GM12878 (cell line): ENCODE data around the gene FKBP15. TPM values are rescaled to one million over a fixed set of nuclear protein-coding genes. Genes with fewer than 3 reads are reported as not detected.

Experiments
- ATAC-seq: fragments of 200-7000 bp; cut with Tn5 transposase; 3 replicates; pipeline ENCODE4 v1.9.1; 2020; ENCODE audit warnings: mild to moderate bottlenecking, moderate library complexity
- BruUV-seq: library from RNA; stranded (reverse); fragments of 400-500 nt; replicated peaks from 2 replicates; lab custom pipeline; 2021; lab: Mats Ljungman, UMichigan
- CTCF ChIA-PET: fragments of 300-600 bp; sonication (Branson Sonifier 250); formaldehyde crosslinking; extraction: SDS; loops from one replicate; lab custom pipeline; 2021; ENCODE audit warnings: inconsistent platforms; lab: Yijun Ruan, JAX
- POLR2A ChIA-PET: fragments of 350-600 bp; formaldehyde crosslinking; extraction: SDS; loops from one replicate; lab custom pipeline; 2021; ENCODE audit warnings: inconsistent platforms; lab: Charles Lee
- RAD21 ChIA-PET: fragments of 300-600 bp; sonication (Branson Sonifier 250); formaldehyde crosslinking; loops from one replicate; lab custom pipeline; 2023; ENCODE audit warnings: antibody characterized with exemption; ENCODE audit not compliant: unreplicated experiment; lab: Charles Lee
- SMC1A ChIA-PET: fragments of 300-600 bp; sonication (Branson Sonifier 250); formaldehyde crosslinking; loops from one replicate; lab custom pipeline; 2023; ENCODE audit not compliant: unreplicated experiment, uncharacterized antibody; lab: Charles Lee
- DNase-seq: peaks from one replicate; pipeline ENCODE4 v3.0.0-alpha.2; 2011; ENCODE audit warnings: low read depth, low spot score
- FAIRE-seq: peaks from 3 replicates; lab custom pipeline; 2011; peaks lifted over from hg19 to GRCh38; lab: Jason Lieb, UNC
- H2AFZ ChIP-seq: 2 replicates; pipeline ENCODE4 v1.6.0; 2011; ENCODE audit warnings: low read depth, low read length, control low read depth; ENCODE audit not compliant: control insufficient read depth
- H3K27ac ChIP-seq: 2 replicates; pipeline ENCODE4 v1.5.1; 2011; ENCODE audit warnings: control low read depth; ENCODE audit not compliant: control insufficient read depth, insufficient read depth
- H3K27me3 ChIP-seq, 2 experiments: replicated peaks in 1 of 2; 2 replicates each; pipeline versions ENCODE4 v1.6.0 to v1.6.1; 2011; ENCODE audit warnings: low read length in 1 of 2; ENCODE audit not compliant: control insufficient read depth in 2 of 2, insufficient read depth in 2 of 2
- H3K36me3 ChIP-seq, 2 experiments: 2 replicates each; pipeline ENCODE4 v1.5.1; 2011; ENCODE audit warnings: low read length in 1 of 2; ENCODE audit not compliant: control insufficient read depth in 2 of 2, insufficient read depth in 2 of 2
- H3K4me1 ChIP-seq: 2 replicates; pipeline ENCODE4 v1.6.1; 2011; ENCODE audit warnings: mild to moderate bottlenecking, low read length, moderate library complexity, mixed read lengths; ENCODE audit not compliant: control insufficient read depth, insufficient read depth
- H3K4me2 ChIP-seq: 2 replicates; pipeline ENCODE4 v1.6.0; 2011; ENCODE audit warnings: control low read depth; ENCODE audit not compliant: control insufficient read depth, insufficient read depth
- H3K4me3 ChIP-seq: fragments of 200-600 bp; sonication (generic); 2 replicates; pipeline ENCODE4 v1.5.1; 2016
- H3K79me2 ChIP-seq: 2 replicates; pipeline ENCODE4 v1.6.0; 2011; ENCODE audit warnings: low read length; ENCODE audit not compliant: control insufficient read depth, insufficient read depth
- H3K9ac ChIP-seq: 2 replicates; pipeline ENCODE4 v1.8.0; 2011; ENCODE audit warnings: low read length, control low read depth, mixed read lengths; ENCODE audit not compliant: control insufficient read depth, insufficient read depth
- H3K9me3 ChIP-seq: replicated peaks from 3 replicates; pipeline ENCODE4 v1.5.1; 2011; ENCODE audit warnings: mild to moderate bottlenecking, low read length; ENCODE audit not compliant: control insufficient read depth, insufficient read depth
- H4K20me1 ChIP-seq: 2 replicates; pipeline ENCODE4 v1.6.0; 2011; ENCODE audit not compliant: control insufficient read depth, insufficient read depth
- ASH2L ChIP-seq: fragments of 300-600, 200-600 bp; sonication (generic); IDR thresholded peaks from 2 replicates; pipeline ENCODE4 v1.6.1; 2017; ENCODE audit warnings: low read depth, mild to moderate bottlenecking, borderline replicate concordance
- BRCA1 ChIP-seq: IDR thresholded peaks from 2 replicates; pipeline ENCODE4 v1.6.1; 2011; ENCODE audit warnings: low read depth, low read length, improper control_type of control experiment
- CEBPB ChIP-seq, 2 experiments: fragments of 150-350 bp in 1 of 2; IDR thresholded peaks; 2 replicates each; pipeline ENCODE4 v1.6.1; 2012 to 2014; ENCODE audit warnings: low read depth in 2 of 2, low read length in 2 of 2, borderline replicate concordance in 1 of 2, inconsistent platforms in 1 of 2
- ESRRA ChIP-seq: IDR thresholded peaks from 2 replicates; pipeline ENCODE4 v1.6.1; 2012; ENCODE audit warnings: mild to moderate bottlenecking, low read length, improper control_type of control experiment
- FOXK2 ChIP-seq: fragments of 450-650 bp; IDR thresholded peaks from 2 replicates; pipeline ENCODE4 v1.6.1; 2017; ENCODE audit warnings: mild to moderate bottlenecking, moderate library complexity
- FOXM1 ChIP-seq: IDR thresholded peaks from 2 replicates; pipeline ENCODE4 v1.6.1; 2012; ENCODE audit warnings: low read depth, mild to moderate bottlenecking, inconsistent platforms, low read length, moderate library complexity
- GABPA ChIP-seq: IDR thresholded peaks from 2 replicates; pipeline ENCODE4 v1.6.1; 2014; ENCODE audit warnings: antibody characterized with exemption, low read depth, mild to moderate bottlenecking, inconsistent platforms
- HCFC1 ChIP-seq: fragments of 150-350 bp; IDR thresholded peaks from 2 replicates; pipeline ENCODE4 v1.6.1; 2014; ENCODE audit warnings: low read length
- KDM1A ChIP-seq: fragments of 200-600 bp; sonication (generic); IDR thresholded peaks from 2 replicates; pipeline ENCODE4 v1.6.1; 2016; ENCODE audit warnings: borderline replicate concordance
- MEF2B ChIP-seq: fragments of 450-650 bp; IDR thresholded peaks from 2 replicates; pipeline ENCODE4 v1.6.1; 2018; ENCODE audit warnings: mild to moderate bottlenecking, moderate library complexity; ENCODE audit not compliant: partially characterized antibody, poor library complexity, severe bottlenecking
- SIN3A ChIP-seq: IDR thresholded peaks from 2 replicates; pipeline ENCODE4 v1.6.1; 2012; ENCODE audit warnings: low read depth, low read length, improper control_type of control experiment
- SIX5 ChIP-seq: IDR thresholded peaks from 2 replicates; pipeline ENCODE4 v1.6.1; 2011; ENCODE audit warnings: mild to moderate bottlenecking, low read depth, low read length, moderate library complexity; ENCODE audit not compliant: severe bottlenecking
- SMARCA5 ChIP-seq: fragments of 450-650 bp; IDR thresholded peaks from 2 replicates; pipeline ENCODE4 v1.6.1; 2017; ENCODE audit warnings: mild to moderate bottlenecking
- TCF12 ChIP-seq: IDR thresholded peaks from 2 replicates; pipeline ENCODE4 v1.6.1; 2011; ENCODE audit warnings: low read depth, mild to moderate bottlenecking, low read length
- ZNF207 ChIP-seq: fragments of 450-650 bp; IDR thresholded peaks from 2 replicates; pipeline ENCODE4 v1.6.1; 2014; ENCODE audit warnings: antibody characterized with exemption, mild to moderate bottlenecking, borderline replicate concordance
- WGBS: methylation state at CpG from one replicate; pipeline ENCODE4 v1.1.6; 2016; ENCODE audit warnings: low lambda C conversion rate; ENCODE audit not compliant: insufficient replicate concordance, insufficient coverage; ENCODE audit errors: missing lambda C conversion rate; 5-methylcytosine and 5-hydroxymethylcytosine counted together
- in situ Hi-C: fragments of 300-500 bp; cut with MboI; formaldehyde crosslinking; loops from 9 replicates; pipeline ENCODE4 v1.14.3; 2018; ENCODE audit warnings: mixed read lengths
- intact Hi-C: fragments of 100-400 bp; cut with micrococcal nuclease; formaldehyde crosslinking; loops from one replicate; pipeline ENCODE4 v1.14.2; 2022; ENCODE audit not compliant: unreplicated experiment
- polyA plus RNA-seq, 11 experiments: library from polyadenylated mRNA; depleted of rRNA in 4 of 11; unstranded in 6 of 11; stranded (reverse) in 5 of 11; fragments of >200 nt; fragmentation: Nextera tagmentation in 4 of 11; fragmentation: Illumina TruSeq in 1 of 11; extraction: Ambion mirVana in 4 of 11; extraction: Trizol in 1 of 11; gene quantifications; 1 replicate in 1 of 11; 2 replicates in 10 of 11; pipeline versions ENCODE4 v1.2.1 to v1.2.3, GENCODE V29; 2011 to 2016; ENCODE audit warnings: inconsistent platforms in 2 of 11, missing spikeins in 2 of 11, low read depth in 1 of 11
- total RNA-seq, 4 experiments: library from RNA; depleted of rRNA in 3 of 4; stranded (reverse); fragments of >200 nt in 3 of 4; fragmentation: Illumina TruSeq in 1 of 4; extraction: Trizol in 1 of 4; gene quantifications; 2 replicates each; pipeline versions ENCODE4 v1.2.1 to v1.2.3, GENCODE V29; 2013 to 2021
- TF ChIP-seq, protein P1 (sequence below): fragments of 450-650 bp; IDR thresholded peaks from 2 replicates; pipeline ENCODE4 v1.6.1; 2017; ENCODE audit warnings: antibody characterized with exemption, mild to moderate bottlenecking, moderate library complexity
- TF ChIP-seq, protein P2 (sequence below): fragments of 450-650 bp; IDR thresholded peaks from 2 replicates; pipeline ENCODE4 v1.6.1; 2016; ENCODE audit warnings: mild to moderate bottlenecking, moderate library complexity, borderline replicate concordance
- TF ChIP-seq, protein P3 (sequence below): IDR thresholded peaks from 2 replicates; pipeline ENCODE4 v1.6.1; 2012; ENCODE audit warnings: low read depth, low read length, improper control_type of control experiment

The FKBP15 gene
- total and polyA plus RNA-seq, 10 of the 15 experiments (the other 5 are each of a cell fraction or from before 2014, with no cell fraction given): 5.0 to 53.4 (median 21.2) TPM

GRCh38 chr9:113178087-113178486, 43.0 kb downstream of the FKBP15 start:
- FAIRE-seq (no peak), DNase-seq (no peak), ATAC-seq (no peak)
- Histone ChIP-seq H4K20me1 (no peaks in the 10 kb centered on the region), H3K36me3 (peaks cover 10 to 63% of the 10 kb centered on the region in 2 experiments), H3K9me3 (no peaks in the 10 kb centered on the region), H3K4me1 (no peaks in the 10 kb centered on the region), H3K27me3 (no peaks in the 10 kb centered on the region), H3K27ac (no peak overlapping the region), H3K9ac (no peak overlapping the region), H3K79me2 (no peaks in the 10 kb centered on the region), H2AFZ (no peak overlapping the region), H3K4me3 (no peak overlapping the region), H3K4me2 (no peak overlapping the region)
- intact Hi-C loops: no loop called here
- no TSS peak for BruUV-seq
- SMC1A ChIA-PET: interaction anchor here (2.0 kb wide), 1 partner anchor 41 kb away, joined by 6 read pairs; no protein-coding TSS in a partner anchor
- in situ Hi-C loops: no loop called here
- 100% methylated on average over 1 of the region's 1 CpG for WGBS
- TF ChIP-seq HCFC1: no peak
- TF ChIP-seq TCF12: no peak
- no peak for TF ChIP-seq MEF2B
- TF ChIP-seq SMARCA5: no peak
- TF ChIP-seq, protein P1, sequence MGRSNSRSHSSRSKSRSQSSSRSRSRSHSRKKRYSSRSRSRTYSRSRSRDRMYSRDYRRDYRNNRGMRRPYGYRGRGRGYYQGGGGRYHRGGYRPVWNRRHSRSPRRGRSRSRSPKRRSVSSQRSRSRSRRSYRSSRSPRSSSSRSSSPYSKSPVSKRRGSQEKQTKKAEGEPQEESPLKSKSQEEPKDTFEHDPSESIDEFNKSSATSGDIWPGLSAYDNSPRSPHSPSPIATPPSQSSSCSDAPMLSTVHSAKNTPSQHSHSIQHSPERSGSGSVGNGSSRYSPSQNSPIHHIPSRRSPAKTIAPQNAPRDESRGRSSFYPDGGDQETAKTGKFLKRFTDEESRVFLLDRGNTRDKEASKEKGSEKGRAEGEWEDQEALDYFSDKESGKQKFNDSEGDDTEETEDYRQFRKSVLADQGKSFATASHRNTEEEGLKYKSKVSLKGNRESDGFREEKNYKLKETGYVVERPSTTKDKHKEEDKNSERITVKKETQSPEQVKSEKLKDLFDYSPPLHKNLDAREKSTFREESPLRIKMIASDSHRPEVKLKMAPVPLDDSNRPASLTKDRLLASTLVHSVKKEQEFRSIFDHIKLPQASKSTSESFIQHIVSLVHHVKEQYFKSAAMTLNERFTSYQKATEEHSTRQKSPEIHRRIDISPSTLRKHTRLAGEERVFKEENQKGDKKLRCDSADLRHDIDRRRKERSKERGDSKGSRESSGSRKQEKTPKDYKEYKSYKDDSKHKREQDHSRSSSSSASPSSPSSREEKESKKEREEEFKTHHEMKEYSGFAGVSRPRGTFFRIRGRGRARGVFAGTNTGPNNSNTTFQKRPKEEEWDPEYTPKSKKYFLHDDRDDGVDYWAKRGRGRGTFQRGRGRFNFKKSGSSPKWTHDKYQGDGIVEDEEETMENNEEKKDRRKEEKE: no peak
- TF ChIP-seq GABPA: no peak
- TF ChIP-seq ESRRA: no peak
- TF ChIP-seq SIX5: no peak
- no peak for TF ChIP-seq CEBPB (IDR thresholded peaks at IDR 0.05; ENCODE audit: borderline replicate concordance in 1 of 2, low read depth in 2 of 2, low read length in 2 of 2)
- no peak for TF ChIP-seq FOXM1
- no peak for TF ChIP-seq SIN3A
- no peak for TF ChIP-seq BRCA1
- TF ChIP-seq, protein P2, sequence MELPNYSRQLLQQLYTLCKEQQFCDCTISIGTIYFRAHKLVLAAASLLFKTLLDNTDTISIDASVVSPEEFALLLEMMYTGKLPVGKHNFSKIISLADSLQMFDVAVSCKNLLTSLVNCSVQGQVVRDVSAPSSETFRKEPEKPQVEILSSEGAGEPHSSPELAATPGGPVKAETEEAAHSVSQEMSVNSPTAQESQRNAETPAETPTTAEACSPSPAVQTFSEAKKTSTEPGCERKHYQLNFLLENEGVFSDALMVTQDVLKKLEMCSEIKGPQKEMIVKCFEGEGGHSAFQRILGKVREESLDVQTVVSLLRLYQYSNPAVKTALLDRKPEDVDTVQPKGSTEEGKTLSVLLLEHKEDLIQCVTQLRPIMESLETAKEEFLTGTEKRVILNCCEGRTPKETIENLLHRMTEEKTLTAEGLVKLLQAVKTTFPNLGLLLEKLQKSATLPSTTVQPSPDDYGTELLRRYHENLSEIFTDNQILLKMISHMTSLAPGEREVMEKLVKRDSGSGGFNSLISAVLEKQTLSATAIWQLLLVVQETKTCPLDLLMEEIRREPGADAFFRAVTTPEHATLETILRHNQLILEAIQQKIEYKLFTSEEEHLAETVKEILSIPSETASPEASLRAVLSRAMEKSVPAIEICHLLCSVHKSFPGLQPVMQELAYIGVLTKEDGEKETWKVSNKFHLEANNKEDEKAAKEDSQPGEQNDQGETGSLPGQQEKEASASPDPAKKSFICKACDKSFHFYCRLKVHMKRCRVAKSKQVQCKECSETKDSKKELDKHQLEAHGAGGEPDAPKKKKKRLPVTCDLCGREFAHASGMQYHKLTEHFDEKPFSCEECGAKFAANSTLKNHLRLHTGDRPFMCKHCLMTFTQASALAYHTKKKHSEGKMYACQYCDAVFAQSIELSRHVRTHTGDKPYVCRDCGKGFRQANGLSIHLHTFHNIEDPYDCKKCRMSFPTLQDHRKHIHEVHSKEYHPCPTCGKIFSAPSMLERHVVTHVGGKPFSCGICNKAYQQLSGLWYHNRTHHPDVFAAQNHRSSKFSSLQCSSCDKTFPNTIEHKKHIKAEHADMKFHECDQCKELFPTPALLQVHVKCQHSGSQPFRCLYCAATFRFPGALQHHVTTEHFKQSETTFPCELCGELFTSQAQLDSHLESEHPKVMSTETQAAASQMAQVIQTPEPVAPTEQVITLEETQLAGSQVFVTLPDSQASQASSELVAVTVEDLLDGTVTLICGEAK: no peak
- TF ChIP-seq FOXK2: no peak
- no peak for TF ChIP-seq KDM1A
- TF ChIP-seq, protein P3, sequence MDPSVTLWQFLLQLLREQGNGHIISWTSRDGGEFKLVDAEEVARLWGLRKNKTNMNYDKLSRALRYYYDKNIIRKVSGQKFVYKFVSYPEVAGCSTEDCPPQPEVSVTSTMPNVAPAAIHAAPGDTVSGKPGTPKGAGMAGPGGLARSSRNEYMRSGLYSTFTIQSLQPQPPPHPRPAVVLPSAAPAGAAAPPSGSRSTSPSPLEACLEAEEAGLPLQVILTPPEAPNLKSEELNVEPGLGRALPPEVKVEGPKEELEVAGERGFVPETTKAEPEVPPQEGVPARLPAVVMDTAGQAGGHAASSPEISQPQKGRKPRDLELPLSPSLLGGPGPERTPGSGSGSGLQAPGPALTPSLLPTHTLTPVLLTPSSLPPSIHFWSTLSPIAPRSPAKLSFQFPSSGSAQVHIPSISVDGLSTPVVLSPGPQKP: no peak
- TF ChIP-seq ZNF207: no peak
- no peak for TF ChIP-seq ASH2L
- CTCF ChIA-PET: no interaction called here
- RAD21 ChIA-PET: no interaction called here
- POLR2A ChIA-PET: no interaction called here
